Astrocyte (in vitro differentiated cells and primary cell): Measurements from ENCODE around the gene TNFRSF8. TPM values are rescaled to one million over a fixed set of nuclear protein-coding genes. Genes with fewer than 3 reads are reported as not detected.

Experiments
- DNase-seq: peaks from one replicate; pipeline ENCODE4 v3.0.0-alpha.2; 2010; ENCODE audit warnings: low read depth
- FAIRE-seq: peaks from 2 replicates; lab custom pipeline; 2011; peaks lifted over from hg19 to GRCh38; lab: Jason Lieb, UNC
- H2AFZ ChIP-seq: 2 replicates; pipeline ENCODE4 v1.6.0; 2012; ENCODE audit warnings: low read depth, low read length, inconsistent platforms
- H3K27ac ChIP-seq: 2 replicates; pipeline ENCODE4 v1.5.1; 2011; ENCODE audit warnings: low read depth, low read length, inconsistent platforms
- H3K27me3 ChIP-seq: 2 replicates; pipeline ENCODE4 v1.6.0; 2011; ENCODE audit warnings: low read length, inconsistent platforms; ENCODE audit not compliant: insufficient read depth
- H3K36me3 ChIP-seq: 2 replicates; pipeline ENCODE4 v1.5.1; 2011; ENCODE audit warnings: low read length, inconsistent platforms; ENCODE audit not compliant: insufficient read depth
- H3K4me1 ChIP-seq: 2 replicates; pipeline ENCODE4 v1.5.1; 2011; ENCODE audit warnings: low read length, inconsistent platforms; ENCODE audit not compliant: insufficient read depth
- H3K4me2 ChIP-seq: 2 replicates; pipeline ENCODE4 v1.6.0; 2012; ENCODE audit warnings: low read length, inconsistent platforms
- H3K4me3 ChIP-seq: 2 replicates; pipeline ENCODE4 v1.5.1; 2011; ENCODE audit warnings: low read depth, mild to moderate bottlenecking, low read length, inconsistent platforms; ENCODE audit not compliant: insufficient read depth
- H3K79me2 ChIP-seq: 2 replicates; pipeline ENCODE4 v1.6.0; 2012; ENCODE audit warnings: mild to moderate bottlenecking, low read length, inconsistent platforms; ENCODE audit not compliant: insufficient read depth
- H3K9ac ChIP-seq: 2 replicates; pipeline ENCODE4 v1.6.0; 2012; ENCODE audit warnings: mild to moderate bottlenecking, low read length, inconsistent platforms
- H3K9me3 ChIP-seq: 2 replicates; pipeline ENCODE4 v1.5.1; 2012; ENCODE audit warnings: low read depth, mild to moderate bottlenecking, low read length, inconsistent platforms; ENCODE audit not compliant: insufficient read depth
- H4K20me1 ChIP-seq: 2 replicates; pipeline ENCODE4 v1.6.0; 2012; ENCODE audit warnings: low read length, inconsistent platforms; ENCODE audit not compliant: insufficient read depth
- H3K27ac Mint-ChIP-seq: one replicate; pipeline ENCODE4 v1.8.0; 2021; ENCODE audit warnings: mild to moderate bottlenecking, mixed read lengths; ENCODE audit not compliant: unreplicated experiment
- H3K27me3 Mint-ChIP-seq: one replicate; pipeline ENCODE4 v1.8.0; 2021; ENCODE audit warnings: low read depth, mixed read lengths; ENCODE audit not compliant: unreplicated experiment
- H3K36me3 Mint-ChIP-seq: one replicate; pipeline ENCODE4 v1.8.0; 2021; ENCODE audit warnings: low read depth, mixed read lengths; ENCODE audit not compliant: unreplicated experiment
- H3K4me1 Mint-ChIP-seq: one replicate; pipeline ENCODE4 v1.8.0; 2021; ENCODE audit warnings: low read depth, mixed read lengths; ENCODE audit not compliant: unreplicated experiment
- H3K4me3 Mint-ChIP-seq: one replicate; pipeline ENCODE4 v1.8.0; 2021; ENCODE audit warnings: mild to moderate bottlenecking, moderate library complexity, mixed read lengths; ENCODE audit not compliant: unreplicated experiment
- H3K9me3 Mint-ChIP-seq: one replicate; pipeline ENCODE4 v1.8.0; 2021; ENCODE audit warnings: mild to moderate bottlenecking, mixed read lengths; ENCODE audit not compliant: unreplicated experiment
- EZH2 ChIP-seq: IDR thresholded peaks from 2 replicates; pipeline ENCODE4 v1.6.1; 2012; ENCODE audit warnings: mild to moderate bottlenecking, low read length, inconsistent platforms; ENCODE audit not compliant: insufficient read depth
- total RNA-seq: library from RNA; stranded (reverse); gene quantifications from 2 replicates; pipeline ENCODE4 v1.2.1, GENCODE V29; 2021
- TF ChIP-seq, protein P1 (sequence below): IDR thresholded peaks from 2 replicates; pipeline ENCODE4 v1.5.1; 2011; ENCODE audit warnings: low read depth, mild to moderate bottlenecking, inconsistent platforms, low read length, moderate library complexity; ENCODE audit not compliant: insufficient read depth

TNFRSF8 gene
- total RNA-seq, 1 donor from 2014 or later, result 0.16 TPM

GRCh38 chr1:12185918-12186678, 123.0 kb downstream of the TNFRSF8 start:
- Histone ChIP-seq H3K4me1 (peaks cover 13% of the 10 kb centered on the region), H3K4me2 (no peak overlapping the region), H3K79me2 (no peaks in the 10 kb centered on the region), H3K36me3 (no peaks in the 10 kb centered on the region), H3K9me3 (no peaks in the 10 kb centered on the region), H3K9ac (no peak overlapping the region), H4K20me1 (no peaks in the 10 kb centered on the region), H3K27me3 (peaks cover 9% of the 10 kb centered on the region), H3K27ac (no peak overlapping the region), H2AFZ (no peak overlapping the region), H3K4me3 (no peak overlapping the region)
- no peak overlapping the region for H3K27ac Mint-ChIP-seq
- H3K4me1 Mint-ChIP-seq, result peaks cover 10% of the 10 kb centered on the region
- DNase-seq, result no peak
- H3K27me3 Mint-ChIP-seq, result peaks cover 37% of the 10 kb centered on the region
- no peak for FAIRE-seq
- TF ChIP-seq, protein P1, sequence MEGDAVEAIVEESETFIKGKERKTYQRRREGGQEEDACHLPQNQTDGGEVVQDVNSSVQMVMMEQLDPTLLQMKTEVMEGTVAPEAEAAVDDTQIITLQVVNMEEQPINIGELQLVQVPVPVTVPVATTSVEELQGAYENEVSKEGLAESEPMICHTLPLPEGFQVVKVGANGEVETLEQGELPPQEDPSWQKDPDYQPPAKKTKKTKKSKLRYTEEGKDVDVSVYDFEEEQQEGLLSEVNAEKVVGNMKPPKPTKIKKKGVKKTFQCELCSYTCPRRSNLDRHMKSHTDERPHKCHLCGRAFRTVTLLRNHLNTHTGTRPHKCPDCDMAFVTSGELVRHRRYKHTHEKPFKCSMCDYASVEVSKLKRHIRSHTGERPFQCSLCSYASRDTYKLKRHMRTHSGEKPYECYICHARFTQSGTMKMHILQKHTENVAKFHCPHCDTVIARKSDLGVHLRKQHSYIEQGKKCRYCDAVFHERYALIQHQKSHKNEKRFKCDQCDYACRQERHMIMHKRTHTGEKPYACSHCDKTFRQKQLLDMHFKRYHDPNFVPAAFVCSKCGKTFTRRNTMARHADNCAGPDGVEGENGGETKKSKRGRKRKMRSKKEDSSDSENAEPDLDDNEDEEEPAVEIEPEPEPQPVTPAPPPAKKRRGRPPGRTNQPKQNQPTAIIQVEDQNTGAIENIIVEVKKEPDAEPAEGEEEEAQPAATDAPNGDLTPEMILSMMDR, result no peak
- no peak for TF ChIP-seq EZH2
- H3K36me3 Mint-ChIP-seq, result no peaks in the 10 kb centered on the region
- H3K4me3 Mint-ChIP-seq, result no peak overlapping the region
- no peaks in the 10 kb centered on the region for H3K9me3 Mint-ChIP-seq

- Histone ChIP-seq H2AFZ (no peak overlapping the region), H3K4me3 (no peak overlapping the region), H3K27ac (no peak overlapping the region), H3K9me3 (no peaks in the 10 kb centered on the region), H3K4me1 (peaks cover 13% of the 10 kb centered on the region), H3K9ac (no peak overlapping the region), H3K36me3 (no peaks in the 10 kb centered on the region), H3K27me3 (peaks cover 9% of the 10 kb centered on the region), H3K4me2 (no peak overlapping the region), H3K79me2 (no peaks in the 10 kb centered on the region), H4K20me1 (no peaks in the 10 kb centered on the region)
- Mint-ChIP-seq H3K9me3 (no peaks in the 10 kb centered on the region), H3K27ac (no peak overlapping the region), H3K4me1 (peaks cover 10% of the 10 kb centered on the region), H3K27me3 (peaks cover 41% of the 10 kb centered on the region), H3K36me3 (no peaks in the 10 kb centered on the region), H3K4me3 (no peak overlapping the region)
- DNase-seq (no peak), FAIRE-seq (no peak)
- TF ChIP-seq, protein P1, result no peak
- no peak for TF ChIP-seq EZH2
Observed at GRCh38 chr1:12186679-12186985, 123.5 kb downstream of the TNFRSF8 start.

GRCh38 chr1:12188115-12188514, 125.0 kb downstream of the TNFRSF8 start:
- Histone ChIP-seq H3K4me3 (no peak overlapping the region), H3K79me2 (no peaks in the 10 kb centered on the region), H3K27me3 (peaks cover 9% of the 10 kb centered on the region), H3K9me3 (no peaks in the 10 kb centered on the region), H3K4me1 (peaks cover 13% of the 10 kb centered on the region), H3K27ac (no peak overlapping the region), H3K36me3 (no peaks in the 10 kb centered on the region), H2AFZ (no peak overlapping the region), H3K9ac (no peak overlapping the region), H4K20me1 (no peaks in the 10 kb centered on the region), H3K4me2 (no peak overlapping the region)
- Mint-ChIP-seq H3K27ac (no peak overlapping the region), H3K4me1 (peaks cover 10% of the 10 kb centered on the region), H3K27me3 (peaks cover 43% of the 10 kb centered on the region), H3K9me3 (no peaks in the 10 kb centered on the region), H3K36me3 (no peaks in the 10 kb centered on the region), H3K4me3 (no peak overlapping the region)
- no peak for DNase-seq
- no peak for FAIRE-seq
- TF ChIP-seq, protein P1, result no peak
- no peak for TF ChIP-seq EZH2
